Measurements from ENCODE around the gene DCC.

DCC gene

GRCh38 chr18:52826994-52827393, 487.0 kb downstream of the DCC start:
- no peak for DNase-seq

- DNase-seq: no peak
Observed at GRCh38 chr18:52829320-52829719, 489.3 kb downstream of the DCC start.

- DNase-seq: no peak
Observed at GRCh38 chr18:52829876-52830405, 489.9 kb downstream of the DCC start.

DNA sequence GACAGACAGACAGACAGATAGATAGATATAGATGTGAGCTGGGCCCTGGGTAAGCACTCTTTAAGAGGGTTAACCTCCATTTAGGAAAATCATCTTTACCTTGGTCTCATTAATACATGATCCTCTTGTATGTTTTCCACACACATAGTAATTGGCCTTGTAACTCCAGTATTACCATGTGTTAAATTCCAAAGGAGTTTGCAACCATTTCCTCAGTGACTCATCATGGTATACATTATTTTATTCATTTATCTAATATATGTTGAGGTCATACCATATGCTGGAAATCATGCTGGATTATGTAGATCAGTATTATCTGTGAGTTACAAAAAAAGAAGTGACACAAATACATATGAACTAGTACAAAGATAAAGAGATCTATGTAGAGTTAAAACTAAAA, 504.3 kb downstream of the DCC start:
- no peak for DNase-seq

DNA sequence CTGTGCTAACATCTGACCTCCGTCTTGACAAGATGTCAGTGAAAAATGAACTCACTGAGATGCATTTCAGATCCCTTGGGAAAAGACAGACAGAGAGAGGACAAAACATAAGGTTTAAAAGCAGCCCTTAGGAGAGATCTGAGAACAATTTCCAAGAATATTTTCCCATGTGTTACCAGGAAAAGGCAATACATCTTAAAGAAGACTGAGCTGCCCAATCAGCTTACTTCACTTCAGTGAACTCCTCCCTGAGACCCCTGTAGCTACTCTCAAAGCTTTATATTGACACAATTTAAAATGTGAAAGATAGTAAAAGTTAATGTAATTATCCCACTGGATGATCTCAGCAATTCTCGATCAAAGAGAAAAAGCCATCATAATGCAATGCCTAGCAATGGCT, 505.0 kb downstream of the DCC start:
- DNase-seq: no peak

DNA sequence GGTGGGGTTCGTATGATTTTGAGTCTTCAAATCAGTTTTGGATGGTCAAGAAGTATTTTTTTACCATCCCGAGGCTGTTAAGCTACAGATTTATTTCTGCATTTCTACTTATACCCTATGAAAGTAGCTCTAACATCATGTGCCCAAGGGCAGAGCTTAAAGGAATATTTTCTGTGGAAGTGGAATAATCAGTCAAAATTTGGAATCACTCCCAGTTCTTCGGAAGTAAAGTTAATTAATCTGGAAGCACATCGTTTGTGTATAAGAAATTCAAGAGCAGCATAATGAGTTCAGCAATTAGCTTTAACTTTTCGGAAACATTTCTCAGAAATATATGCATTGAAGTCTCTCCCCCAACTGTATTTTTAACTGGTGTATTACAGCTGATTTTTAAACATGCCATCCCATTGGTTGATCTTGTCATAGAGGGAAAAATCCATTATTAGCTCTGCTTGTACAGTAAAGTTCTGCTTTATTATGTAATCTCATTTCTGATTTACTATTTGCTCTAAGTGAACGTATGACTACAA, 510.1 kb downstream of the DCC start:
- no peak for DNase-seq

GRCh38 chr18:52861558-52861957, 521.6 kb downstream of the DCC start:
- DNase-seq: no peak

DNA sequence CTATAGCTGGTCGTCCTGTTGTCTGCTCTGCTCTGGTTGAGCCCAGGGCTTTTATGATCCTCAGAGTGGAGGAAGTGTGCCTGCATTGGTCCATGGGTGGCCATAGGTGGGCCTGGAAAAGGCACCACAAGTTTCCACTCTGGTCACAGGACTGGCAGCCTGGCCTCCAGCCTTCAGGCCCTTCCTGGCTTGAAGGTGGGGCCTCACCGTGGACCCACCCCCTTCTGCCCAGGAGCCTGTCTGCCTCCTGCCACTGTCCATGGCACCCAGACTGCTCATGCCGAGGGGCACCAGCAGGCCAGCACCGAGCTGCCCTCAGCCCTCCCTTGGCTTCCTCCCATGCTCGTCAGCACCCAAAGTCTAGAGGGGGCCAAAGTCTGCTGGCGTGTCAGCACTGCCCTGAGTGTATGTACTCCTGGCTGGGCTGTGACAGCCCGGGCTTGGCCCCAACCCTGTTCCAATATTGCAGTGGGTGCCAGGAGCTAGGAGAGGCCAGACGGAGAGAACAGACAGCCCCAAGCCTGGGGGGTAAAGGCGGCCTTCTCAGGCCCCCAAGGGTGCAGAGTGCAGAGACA, 529.4 kb downstream of the DCC start:
- no peak for DNase-seq

DNA sequence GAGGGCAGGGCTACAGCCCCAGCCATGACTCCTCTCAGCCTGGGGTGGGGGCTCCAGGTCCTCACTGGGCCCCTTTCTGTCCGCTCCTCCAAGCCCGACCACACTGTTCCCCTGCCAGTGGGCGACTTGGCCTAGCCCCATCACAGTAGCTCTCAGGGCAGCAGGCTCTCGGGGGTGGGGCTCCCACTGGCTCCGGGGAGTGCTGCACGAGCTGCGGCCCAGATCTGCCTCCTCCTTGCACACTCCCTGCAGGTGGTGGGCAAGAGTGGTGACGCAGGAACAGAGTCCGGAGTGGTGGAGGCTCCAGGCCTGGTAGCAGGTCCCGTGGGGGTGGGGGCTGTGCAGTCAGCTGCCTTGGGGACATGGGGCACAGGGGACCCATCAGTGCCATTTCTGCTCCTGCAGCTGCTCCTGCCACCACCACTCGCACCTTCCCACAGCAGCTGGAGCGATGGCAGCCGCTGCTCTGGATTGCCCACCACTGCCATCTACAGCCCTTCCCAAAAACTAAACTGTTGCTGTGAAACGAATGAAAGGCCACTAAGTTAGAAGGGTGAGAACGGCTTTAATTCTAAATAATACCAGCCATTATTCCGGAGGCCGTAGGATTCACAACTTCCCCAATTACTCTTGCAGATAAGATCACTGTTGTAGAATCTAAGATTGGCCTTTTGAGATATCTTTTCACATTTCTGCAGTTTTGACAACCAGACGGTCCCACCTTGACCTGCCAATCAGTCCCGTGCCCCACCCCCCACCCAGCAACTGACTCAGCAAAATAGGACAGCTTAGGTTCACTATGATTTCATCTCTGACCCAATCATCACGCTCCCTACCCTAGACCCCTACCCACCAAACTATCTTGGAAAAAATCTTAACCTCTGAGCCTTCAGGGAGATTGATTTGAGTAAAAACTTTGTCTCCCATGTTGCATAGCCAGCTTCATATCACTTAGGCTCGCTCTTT, 530.2 kb downstream of the DCC start:
- DNase-seq: no peak

- no peak for DNase-seq
Observed at GRCh38 chr18:52874774-52875173, 534.8 kb downstream of the DCC start.

- DNase-seq: no peak
Observed at GRCh38 chr18:52875725-52876124, 535.7 kb downstream of the DCC start.

GRCh38 chr18:52888014-52888413, 548.0 kb downstream of the DCC start:
- no peak for DNase-seq

GRCh38 chr18:52894801-52895200, 554.8 kb downstream of the DCC start:
- DNase-seq: no peak

DNA sequence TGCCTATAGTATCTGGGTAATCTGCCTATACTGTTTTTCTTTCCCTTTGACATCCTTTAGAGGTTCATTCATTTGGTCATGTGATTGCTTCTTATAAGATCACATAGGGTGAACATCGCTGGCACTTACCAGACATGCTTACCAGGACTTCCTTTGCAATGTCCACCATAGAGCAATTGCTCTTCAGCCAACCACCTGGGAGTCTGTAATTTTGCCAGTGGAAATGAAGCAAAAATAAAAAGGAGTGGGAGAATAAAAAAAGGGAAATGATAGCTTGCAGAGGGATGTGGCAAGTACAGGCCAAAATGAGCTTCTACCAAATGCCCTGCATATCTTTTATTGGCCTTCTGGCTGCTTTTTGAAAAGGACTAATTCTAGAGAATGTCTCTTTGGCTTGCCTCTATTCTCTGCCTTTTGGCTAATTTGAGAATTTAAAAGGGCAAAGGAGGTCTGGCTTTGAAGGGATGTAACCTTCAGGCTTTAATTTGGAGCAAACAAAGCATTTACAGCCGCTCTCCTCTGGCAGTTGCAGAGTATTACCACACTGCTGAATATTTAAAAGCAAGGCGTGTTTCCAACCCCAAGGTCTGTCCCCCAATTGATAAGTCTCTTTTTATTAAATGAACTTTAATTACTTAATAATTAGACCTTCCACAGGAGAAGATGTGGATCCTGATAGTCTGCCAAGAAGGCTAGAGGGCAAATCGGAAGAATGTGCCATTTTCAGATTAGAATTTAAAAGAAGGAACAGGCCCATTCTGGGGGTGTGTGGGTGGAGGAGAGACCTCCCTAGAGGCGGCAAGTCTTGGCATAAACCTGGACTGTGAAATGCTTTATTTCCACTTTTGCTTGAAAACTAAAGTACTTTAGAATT, 557.9 kb downstream of the DCC start:
- DNase-seq: no peak

GRCh38 chr18:52898485-52899058, 558.6 kb downstream of the DCC start:
- DNase-seq: no peak

GRCh38 chr18:52902188-52902587, 562.2 kb downstream of the DCC start:
- no peak for DNase-seq

GRCh38 chr18:52903857-52904256, 563.9 kb downstream of the DCC start:
- peak; percentile 14 for DNase-seq

DNA sequence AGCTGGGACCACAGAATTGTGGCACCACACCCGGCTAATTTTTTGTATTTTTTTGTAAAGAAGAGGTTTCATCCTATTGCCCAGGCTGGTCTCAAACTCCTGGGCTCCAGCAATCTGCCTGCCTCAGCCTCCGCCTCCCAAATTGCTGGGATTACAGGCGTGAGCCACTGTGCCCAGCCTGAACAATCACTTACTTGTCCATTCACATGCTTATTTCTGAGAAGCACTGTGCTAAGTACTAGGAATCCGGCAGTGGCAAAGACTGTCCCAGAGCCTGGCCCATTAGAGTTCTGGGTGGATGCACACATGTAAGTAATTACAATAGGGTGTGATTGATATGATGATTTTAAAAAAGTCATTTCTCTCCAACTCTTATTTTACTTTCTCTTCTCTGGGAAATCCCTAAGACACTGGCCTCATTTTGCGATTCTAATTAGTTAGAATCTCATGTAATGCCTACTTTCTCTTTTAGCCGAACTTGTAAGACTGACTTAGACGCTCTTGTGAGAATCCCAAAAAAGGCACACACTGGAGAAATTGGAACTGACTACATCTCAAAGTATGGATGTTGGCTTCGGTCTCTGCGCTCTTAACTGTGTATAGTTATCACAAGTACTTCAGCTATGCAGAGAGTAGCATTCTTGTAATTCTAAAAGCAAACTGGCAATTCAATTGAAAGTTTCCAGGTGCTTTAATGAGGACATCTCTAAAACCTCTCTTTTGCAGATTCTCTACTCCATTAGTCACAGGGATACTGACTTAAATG, 567.7 kb downstream of the DCC start:
- no peak for DNase-seq

GRCh38 chr18:52914148-52914547, 574.2 kb downstream of the DCC start:
- DNase-seq: no peak

GRCh38 chr18:52920665-52921064, 580.7 kb downstream of the DCC start:
- no peak for DNase-seq

GRCh38 chr18:52933356-52933755, 593.4 kb downstream of the DCC start:
- DNase-seq: no peak

All from right kidney (tissue), 1 donor.